GM20431 (cell line): ENCODE measurements around the gene ARMC6.

Source experiments
- in situ Hi-C: fragments of 300-500 bp; cut with MseI, MboI; formaldehyde crosslinking; loops from one replicate; pipeline ENCODE4 v1.15.0; 2020; ENCODE audit warnings: low sequenced_read_pairs; ENCODE audit not compliant: unreplicated experiment

ARMC6 gene

DNA sequence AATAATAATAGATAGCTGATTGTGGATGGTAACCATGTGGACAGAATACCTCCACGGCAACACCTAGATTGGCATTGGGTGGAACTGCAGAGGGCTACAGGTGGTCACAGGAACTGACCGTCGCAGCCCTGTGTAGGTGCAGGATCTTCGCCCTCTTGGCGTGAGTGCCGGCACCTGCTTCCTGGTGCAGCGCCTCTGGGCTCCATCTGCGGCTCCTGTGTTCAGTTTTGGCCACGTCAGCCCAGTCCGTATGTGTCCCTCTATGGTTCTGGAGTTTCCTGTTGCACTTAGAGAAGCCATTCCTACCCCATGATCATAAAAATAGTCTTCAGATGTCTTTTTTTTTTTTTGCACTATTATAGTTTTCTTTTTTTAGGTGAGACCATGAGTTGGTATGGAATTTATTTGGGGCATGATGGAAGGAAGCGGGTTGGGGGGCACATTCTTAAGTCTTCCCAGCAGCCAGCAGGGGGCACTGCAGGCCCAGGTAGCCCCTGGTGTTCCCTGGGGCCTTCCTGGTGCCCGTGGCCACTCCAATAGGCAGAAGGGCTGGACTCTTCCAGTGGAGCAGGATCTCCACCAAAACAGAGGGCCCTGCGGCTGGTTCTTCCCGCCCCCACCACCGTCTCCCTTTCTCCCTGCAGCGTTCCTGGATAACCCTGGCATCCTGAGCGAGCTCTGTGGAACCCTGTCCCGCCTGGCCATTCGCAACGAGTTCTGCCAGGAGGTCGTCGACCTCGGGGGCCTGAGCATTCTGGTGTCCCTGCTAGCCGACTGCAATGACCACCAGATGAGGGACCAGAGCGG, 20.3 kb downstream of the ARMC6 start:
- in situ Hi-C loops = no loop called here

- in situ Hi-C loops = no loop called here
These were observed 21.0 kb downstream of the ARMC6 start for GRCh38 chr19:19054315-19054938.

DNA sequence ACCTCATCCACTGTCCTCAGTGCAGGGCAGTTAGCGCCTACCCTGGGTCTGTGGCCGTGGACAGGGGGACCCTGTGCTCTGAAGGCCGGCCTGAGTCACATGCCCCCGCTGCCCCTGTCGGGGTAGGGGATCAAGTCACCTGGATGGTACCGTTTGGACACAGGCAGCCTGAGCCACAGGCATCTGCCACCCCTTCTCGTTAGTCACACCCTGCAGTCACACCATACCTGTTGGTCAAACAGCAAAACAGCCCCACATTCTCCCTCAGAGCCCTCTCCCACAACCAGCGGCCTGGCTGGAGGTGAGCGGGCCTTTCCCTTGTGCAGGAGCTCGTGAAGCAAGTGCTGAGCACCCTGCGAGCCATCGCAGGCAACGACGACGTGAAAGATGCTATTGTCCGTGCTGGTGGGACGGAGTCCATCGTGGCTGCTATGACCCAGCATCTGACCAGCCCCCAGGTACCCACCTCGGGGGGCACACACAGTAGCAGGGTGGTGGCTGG, 21.6 kb downstream of the ARMC6 start:
- in situ Hi-C loops = no loop called here

- in situ Hi-C loops = no loop called here
These were observed 22.3 kb downstream of the ARMC6 start for GRCh38 chr19:19055701-19056100.

DNA sequence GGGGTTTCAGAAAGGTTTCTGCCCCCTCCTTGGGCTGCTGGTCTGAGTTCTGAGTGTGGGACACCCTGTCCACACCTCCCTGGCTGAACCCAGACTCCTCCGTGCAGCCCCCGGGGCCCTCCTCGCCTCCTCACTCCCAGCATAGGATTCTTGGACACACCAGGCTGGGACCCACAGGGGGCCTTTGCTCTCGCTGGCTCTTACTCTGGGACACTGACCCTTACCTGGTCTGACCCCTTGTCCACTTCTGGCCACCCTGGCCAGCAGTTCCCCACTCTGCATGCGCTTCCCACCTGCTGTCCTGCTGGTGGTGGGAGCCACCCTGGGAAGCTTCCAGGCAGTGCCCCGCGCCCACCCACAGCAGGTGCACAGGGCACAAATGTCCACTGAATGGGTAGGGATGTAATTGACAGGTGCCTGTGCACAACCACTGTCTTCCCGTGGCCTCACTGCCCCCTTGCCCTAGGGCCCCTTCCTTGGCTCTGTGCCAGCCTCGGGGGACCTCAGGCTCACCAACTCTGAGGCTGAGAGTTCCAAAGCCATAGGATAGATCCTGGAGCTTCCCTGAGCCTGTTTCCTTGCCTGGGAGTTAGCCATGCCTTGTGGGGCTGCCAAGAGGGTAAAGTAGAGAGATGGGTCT, 23.4 kb downstream of the ARMC6 start:
- in situ Hi-C loops = no loop called here

- in situ Hi-C loops = no loop called here
These were observed 23.9 kb downstream of the ARMC6 start for GRCh38 chr19:19057317-19057716.

DNA sequence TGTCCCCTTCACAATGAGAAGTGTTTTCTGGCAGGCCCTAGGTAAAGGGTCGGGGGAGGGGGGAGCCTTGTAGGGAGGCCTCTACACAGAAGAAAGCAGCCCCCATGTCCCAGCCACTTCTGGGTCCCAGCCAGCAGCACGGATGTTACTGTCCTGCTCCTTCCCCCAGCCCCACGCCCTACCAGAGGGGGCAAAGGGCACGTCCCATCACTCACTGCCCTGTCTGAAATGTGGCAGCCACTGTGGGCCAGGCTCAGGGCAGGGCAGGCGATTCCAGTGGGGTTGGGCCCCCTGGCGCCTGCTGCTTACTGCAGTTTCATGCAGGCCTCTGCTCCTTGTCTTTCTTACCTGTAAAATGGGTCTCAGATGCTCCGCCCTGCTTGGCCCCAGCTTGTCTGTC, 24.3 kb downstream of the ARMC6 start:
- in situ Hi-C loops = no loop called here

- in situ Hi-C loops = no loop called here
These were observed 25.8 kb downstream of the ARMC6 start for GRCh38 chr19:19059018-19059836.

GRCh38 chr19:19059837-19060611, 26.6 kb downstream of the ARMC6 start:
- in situ Hi-C loops = no loop called here

- in situ Hi-C loops = no loop called here
These were observed 28.1 kb downstream of the ARMC6 start for GRCh38 chr19:19061506-19061905.

GRCh38 chr19:19062454-19063182, 29.2 kb downstream of the ARMC6 start:
- in situ Hi-C loops = no loop called here

- in situ Hi-C loops = no loop called here
These were observed 30.0 kb downstream of the ARMC6 start, which contains the start of gene SLC25A42 for GRCh38 chr19:19063183-19064097. TSS of gene SLC25A42 (plus strand) at chr19:19063994. CDS start at chr19:19096125, 32,131 bp downstream.

DNA sequence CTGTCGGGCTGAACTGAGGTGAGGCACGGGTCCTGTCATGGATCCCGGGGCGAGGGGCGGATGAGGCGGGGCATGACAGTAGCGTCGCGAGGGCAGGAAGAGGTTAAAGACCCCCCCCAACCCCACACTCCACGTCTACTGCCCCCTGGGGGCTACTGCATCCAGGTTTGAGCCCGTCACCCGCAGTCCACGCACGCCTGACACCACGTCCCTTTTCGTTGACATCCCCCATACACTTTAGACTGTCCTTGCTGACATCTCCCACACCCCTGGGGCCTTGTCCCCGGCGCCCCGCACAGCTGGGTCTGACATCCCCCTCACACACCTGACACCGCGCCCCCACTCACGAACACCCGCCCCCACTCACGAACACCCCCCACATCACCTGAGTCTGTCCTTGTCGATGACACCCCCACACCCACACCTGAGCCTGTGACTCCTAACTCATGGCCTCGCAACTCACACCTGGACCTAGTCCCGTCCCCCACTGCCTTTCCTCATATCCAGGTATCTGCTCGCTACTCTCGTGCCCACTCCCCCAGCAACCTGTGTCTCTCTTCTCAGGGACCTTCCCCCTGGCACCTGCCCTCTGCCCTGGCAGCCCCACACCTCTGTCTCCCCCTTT, 30.8 kb downstream of the ARMC6 start:
- in situ Hi-C loops = no loop called here

GRCh38 chr19:19064811-19065745, 31.7 kb downstream of the ARMC6 start:
- in situ Hi-C loops = no loop called here

DNA sequence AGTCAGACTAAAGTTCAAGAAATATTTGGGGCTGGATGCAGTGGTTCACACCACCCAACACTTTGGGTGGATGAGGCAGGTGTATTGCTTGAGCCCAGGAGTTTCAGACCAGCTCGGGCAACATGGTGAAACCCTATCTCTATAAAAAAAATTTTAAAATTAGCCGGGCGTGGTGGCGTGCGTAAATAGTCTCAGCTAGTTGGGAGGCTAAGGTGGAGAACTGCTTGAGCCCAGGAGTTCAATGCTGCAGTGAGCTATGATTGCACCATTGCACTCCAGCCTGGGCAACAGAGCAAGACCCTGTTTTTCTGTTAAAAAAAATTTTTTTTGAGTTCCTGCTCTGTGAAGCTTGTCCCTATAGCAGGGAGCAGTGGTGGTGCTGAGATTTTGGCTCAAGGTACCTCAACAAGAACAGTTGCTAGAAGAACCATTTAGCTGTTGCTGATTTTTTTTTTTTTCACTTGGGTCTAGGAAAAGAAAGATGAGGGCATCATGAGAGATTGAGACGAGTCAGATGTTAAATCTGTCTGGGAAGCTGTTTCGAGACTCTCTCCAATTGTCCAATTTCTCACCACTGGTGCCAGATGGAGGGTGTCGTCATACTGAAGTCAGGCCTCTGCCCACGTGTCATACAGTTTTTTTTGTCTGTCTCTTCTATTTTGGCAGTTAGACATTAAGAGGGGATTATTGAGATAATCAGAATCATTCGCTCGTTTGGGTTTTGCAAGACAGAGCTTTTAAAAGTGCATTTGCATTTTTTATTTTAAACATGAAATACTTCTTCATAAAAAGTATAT, 34.1 kb downstream of the ARMC6 start:
- in situ Hi-C loops = no loop called here
